ENCODE results near the gene ACTL6B. TPM values are rescaled to one million over a fixed set of nuclear protein-coding genes. Genes with fewer than 3 reads are reported as not detected.

ACTL6B gene
- total and polyA plus RNA-seq, 9 of the 15 experiments (the other 6 are each of a cell fraction or from before 2014, with no cell fraction given): not detected

DNA sequence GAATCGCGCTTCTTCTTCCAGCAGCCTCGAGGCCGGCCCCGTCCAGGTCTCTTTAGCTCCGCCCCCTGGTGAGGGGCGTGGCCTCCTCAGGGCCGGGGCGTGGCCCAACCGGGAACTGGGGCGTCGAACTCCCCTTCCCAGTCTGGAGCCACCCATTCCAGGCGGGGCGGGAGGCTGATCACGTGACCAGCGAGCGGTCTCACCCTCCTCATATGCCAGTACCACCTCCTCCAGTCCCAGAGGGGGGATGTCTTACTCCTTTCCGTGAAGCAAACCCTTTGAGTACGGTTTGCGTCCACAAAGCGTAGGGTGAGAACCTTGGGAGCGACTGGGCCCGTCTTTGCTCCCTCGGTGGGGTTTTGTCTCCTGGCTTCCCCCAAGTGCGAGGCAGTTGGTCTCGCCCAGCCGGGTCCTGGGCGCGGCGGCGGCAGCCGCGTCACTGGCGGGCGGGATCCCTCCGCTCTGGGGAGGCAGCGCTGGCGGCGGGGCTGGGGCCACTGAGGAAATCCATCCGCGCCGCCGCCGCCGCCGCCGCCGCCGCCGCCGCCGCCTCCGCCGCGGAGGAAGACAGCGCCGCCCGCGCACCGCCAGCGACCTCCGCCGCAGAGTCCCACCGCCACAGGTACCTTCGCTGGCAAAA, 17.2 kb upstream of the ACTL6B start, which contains the start of gene GNB2:
Gene GNB2 (plus strand): TSS at position 439 of the 640 bp plus-strand sequence. CDS start 2,526 bp downstream, outside the sequence.
- FAIRE-seq (peak; percentile 100), DNase-seq (ENCODE audit: extremely low read depth in 1 of 4, low spot score in 3 of 4) (peak; percentile 99 to 100 (median 99)), ATAC-seq (peak; percentile 81)
- ChIA-PET CTCF (ENCODE audit: low intra/inter-chr PET ratio) (interaction anchor here (0.7 kb wide), 1 partner anchor 69 kb away, joined by 3 read pairs; no protein-coding TSS in a partner anchor), POLR2A (interaction anchor here (0.5 to 1.2 kb wide), 9 partner anchors 9 to 832 kb away, joined by 3 to 7 read pairs (median 3); partner anchors contain the start of genes FBXO24 and POP7)
- in situ Hi-C loops (cut with MboI): no loop called here
- Histone ChIP-seq H3K9ac (ENCODE audit: insufficient read depth in 1 of 2, low read depth in 2 of 2, low read length in 2 of 2) (peak within 1 kb of the TSS; percentile 93 to 98), H3K4me3 (peak within 1 kb of the TSS; percentile 99), H3K79me2 (ENCODE audit: control insufficient read depth, insufficient read depth, low read length) (peaks cover 44% of the 10 kb centered on the region), H3K36me3 (ENCODE audit: control insufficient read depth, insufficient read depth, low read length) (peaks cover 22% of the 10 kb centered on the region; the same call in 2 of the 3 replicates), H3K9me3 (replicated peaks; ENCODE audit: control insufficient read depth, insufficient read depth, low read depth, low read length) (no peaks in the 10 kb centered on the region), H3K4me2 (ENCODE audit: insufficient read depth, low read length) (peak within 1 kb of the TSS; percentile 97), H3K27ac (ENCODE audit: extremely low read depth, low read depth, low read length) (peak within 1 kb of the TSS; percentile 98), H3K4me1 (replicated peaks in 1 of 2; ENCODE audit: control insufficient read depth in 2 of 2, insufficient read depth in 2 of 2, low read length in 2 of 2) (peaks cover 0 to 54% of the 10 kb centered on the region in 2 experiments; a peak in 4 of 5 replicates), H3K27me3 (ENCODE audit: control insufficient read depth in 2 of 2, insufficient read depth in 2 of 2, low read length in 2 of 2) (no peaks in the 10 kb centered on the region), H2AFZ (ENCODE audit: low read depth, low read length) (peak within 1 kb of the TSS; percentile 100), H3K9me1 (ENCODE audit: control insufficient read depth, insufficient read depth, low read length) (no peaks in the 10 kb centered on the region), H4K20me1 (replicated peaks; ENCODE audit: control insufficient read depth, insufficient read depth, low read length) (peaks cover 10% of the 10 kb centered on the region; the same call in 1 of the 2 replicates)
- WGBS (ENCODE audit: insufficient coverage, low coverage, missing lambda C conversion rate): 1% methylated on average over 36 of the region's 65 CpGs
- BruUV-seq (replicated peaks): no TSS peak
- intact Hi-C loops (cut with micrococcal nuclease): loop anchor here (1.0 to 5.0 kb wide), 4 partner anchors 32 to 69 kb away; partner anchors contain the start of genes MOSPD3 and TFR2
- peak in 1 of 2 experiments; percentile 68; a peak in 1 of 4 replicates for TF ChIP-seq ARNT (IDR thresholded peaks at IDR 0.05)
- no peak for TF ChIP-seq KLF10 (CRISPR knock-in tag; IDR thresholded peaks at IDR 0.05)
- TF ChIP-seq, protein P1, sequence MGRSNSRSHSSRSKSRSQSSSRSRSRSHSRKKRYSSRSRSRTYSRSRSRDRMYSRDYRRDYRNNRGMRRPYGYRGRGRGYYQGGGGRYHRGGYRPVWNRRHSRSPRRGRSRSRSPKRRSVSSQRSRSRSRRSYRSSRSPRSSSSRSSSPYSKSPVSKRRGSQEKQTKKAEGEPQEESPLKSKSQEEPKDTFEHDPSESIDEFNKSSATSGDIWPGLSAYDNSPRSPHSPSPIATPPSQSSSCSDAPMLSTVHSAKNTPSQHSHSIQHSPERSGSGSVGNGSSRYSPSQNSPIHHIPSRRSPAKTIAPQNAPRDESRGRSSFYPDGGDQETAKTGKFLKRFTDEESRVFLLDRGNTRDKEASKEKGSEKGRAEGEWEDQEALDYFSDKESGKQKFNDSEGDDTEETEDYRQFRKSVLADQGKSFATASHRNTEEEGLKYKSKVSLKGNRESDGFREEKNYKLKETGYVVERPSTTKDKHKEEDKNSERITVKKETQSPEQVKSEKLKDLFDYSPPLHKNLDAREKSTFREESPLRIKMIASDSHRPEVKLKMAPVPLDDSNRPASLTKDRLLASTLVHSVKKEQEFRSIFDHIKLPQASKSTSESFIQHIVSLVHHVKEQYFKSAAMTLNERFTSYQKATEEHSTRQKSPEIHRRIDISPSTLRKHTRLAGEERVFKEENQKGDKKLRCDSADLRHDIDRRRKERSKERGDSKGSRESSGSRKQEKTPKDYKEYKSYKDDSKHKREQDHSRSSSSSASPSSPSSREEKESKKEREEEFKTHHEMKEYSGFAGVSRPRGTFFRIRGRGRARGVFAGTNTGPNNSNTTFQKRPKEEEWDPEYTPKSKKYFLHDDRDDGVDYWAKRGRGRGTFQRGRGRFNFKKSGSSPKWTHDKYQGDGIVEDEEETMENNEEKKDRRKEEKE (IDR thresholded peaks at IDR 0.05; ENCODE audit: borderline replicate concordance in 1 of 2, control insufficient read depth in 1 of 2, low read depth in 2 of 2, low read length in 1 of 2): peak; percentile 69 to 98; a peak in 2 of 4 replicates
- peak; percentile 100 for TF ChIP-seq TOE1 (IDR thresholded peaks at IDR 0.05; ENCODE audit: borderline replicate concordance)
- TF ChIP-seq TOE1 (CRISPR knock-in tag; IDR thresholded peaks at IDR 0.05; ENCODE audit: borderline replicate concordance, low read depth): 0 out of 2 replicates have a peak, but pooled peaks have one; percentile 23
- TF ChIP-seq, protein P2, sequence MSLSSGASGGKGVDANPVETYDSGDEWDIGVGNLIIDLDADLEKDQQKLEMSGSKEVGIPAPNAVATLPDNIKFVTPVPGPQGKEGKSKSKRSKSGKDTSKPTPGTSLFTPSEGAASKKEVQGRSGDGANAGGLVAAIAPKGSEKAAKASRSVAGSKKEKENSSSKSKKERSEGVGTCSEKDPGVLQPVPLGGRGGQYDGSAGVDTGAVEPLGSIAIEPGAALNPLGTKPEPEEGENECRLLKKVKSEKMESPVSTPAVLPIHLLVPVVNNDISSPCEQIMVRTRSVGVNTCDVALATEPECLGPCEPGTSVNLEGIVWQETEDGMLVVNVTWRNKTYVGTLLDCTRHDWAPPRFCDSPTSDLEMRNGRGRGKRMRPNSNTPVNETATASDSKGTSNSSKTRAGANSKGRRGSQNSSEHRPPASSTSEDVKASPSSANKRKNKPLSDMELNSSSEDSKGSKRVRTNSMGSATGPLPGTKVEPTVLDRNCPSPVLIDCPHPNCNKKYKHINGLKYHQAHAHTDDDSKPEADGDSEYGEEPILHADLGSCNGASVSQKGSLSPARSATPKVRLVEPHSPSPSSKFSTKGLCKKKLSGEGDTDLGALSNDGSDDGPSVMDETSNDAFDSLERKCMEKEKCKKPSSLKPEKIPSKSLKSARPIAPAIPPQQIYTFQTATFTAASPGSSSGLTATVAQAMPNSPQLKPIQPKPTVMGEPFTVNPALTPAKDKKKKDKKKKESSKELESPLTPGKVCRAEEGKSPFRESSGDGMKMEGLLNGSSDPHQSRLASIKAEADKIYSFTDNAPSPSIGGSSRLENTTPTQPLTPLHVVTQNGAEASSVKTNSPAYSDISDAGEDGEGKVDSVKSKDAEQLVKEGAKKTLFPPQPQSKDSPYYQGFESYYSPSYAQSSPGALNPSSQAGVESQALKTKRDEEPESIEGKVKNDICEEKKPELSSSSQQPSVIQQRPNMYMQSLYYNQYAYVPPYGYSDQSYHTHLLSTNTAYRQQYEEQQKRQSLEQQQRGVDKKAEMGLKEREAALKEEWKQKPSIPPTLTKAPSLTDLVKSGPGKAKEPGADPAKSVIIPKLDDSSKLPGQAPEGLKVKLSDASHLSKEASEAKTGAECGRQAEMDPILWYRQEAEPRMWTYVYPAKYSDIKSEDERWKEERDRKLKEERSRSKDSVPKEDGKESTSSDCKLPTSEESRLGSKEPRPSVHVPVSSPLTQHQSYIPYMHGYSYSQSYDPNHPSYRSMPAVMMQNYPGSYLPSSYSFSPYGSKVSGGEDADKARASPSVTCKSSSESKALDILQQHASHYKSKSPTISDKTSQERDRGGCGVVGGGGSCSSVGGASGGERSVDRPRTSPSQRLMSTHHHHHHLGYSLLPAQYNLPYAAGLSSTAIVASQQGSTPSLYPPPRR (CRISPR knock-in tag; IDR thresholded peaks at IDR 0.05; ENCODE audit: borderline replicate concordance): 0 out of 2 replicates have a peak, but pooled peaks have one; percentile 23
- peak; percentile 34; the same call in 1 of the 2 replicates for TF ChIP-seq NFE2 (IDR thresholded peaks at IDR 0.05; ENCODE audit: low read depth)
- no peak for TF ChIP-seq ESRRB (CRISPR knock-in tag; IDR thresholded peaks at IDR 0.05; ENCODE audit: borderline replicate concordance)
- TF ChIP-seq SUPT5H (IDR thresholded peaks at IDR 0.05): 0 out of 2 replicates have a peak, but pooled peaks have one; percentile 1
- peak; percentile 91 for TF ChIP-seq MTA3 (IDR thresholded peaks at IDR 0.05; ENCODE audit: borderline replicate concordance)
- TF ChIP-seq, protein P3, sequence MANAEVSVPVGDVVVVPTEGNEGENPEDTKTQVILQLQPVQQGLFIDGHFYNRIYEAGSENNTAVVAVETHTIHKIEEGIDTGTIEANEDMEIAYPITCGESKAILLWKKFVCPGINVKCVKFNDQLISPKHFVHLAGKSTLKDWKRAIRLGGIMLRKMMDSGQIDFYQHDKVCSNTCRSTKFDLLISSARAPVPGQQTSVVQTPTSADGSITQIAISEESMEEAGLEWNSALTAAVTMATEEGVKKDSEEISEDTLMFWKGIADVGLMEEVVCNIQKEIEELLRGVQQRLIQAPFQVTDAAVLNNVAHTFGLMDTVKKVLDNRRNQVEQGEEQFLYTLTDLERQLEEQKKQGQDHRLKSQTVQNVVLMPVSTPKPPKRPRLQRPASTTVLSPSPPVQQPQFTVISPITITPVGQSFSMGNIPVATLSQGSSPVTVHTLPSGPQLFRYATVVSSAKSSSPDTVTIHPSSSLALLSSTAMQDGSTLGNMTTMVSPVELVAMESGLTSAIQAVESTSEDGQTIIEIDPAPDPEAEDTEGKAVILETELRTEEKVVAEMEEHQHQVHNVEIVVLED (CRISPR knock-in tag; IDR thresholded peaks at IDR 0.05): peak; percentile 83

Data from K562 (cell line).